GM18873 (cell line): ENCODE results near the gene LOXL3.
A peak's percentile ranks its signal among the peaks of the same experiment; 100 is the strongest.

Experiments
- ATAC-seq: cut with Tn5 transposase; IDR thresholded peaks from one replicate; pipeline ENCODE4 v1.9.1; 2021; ENCODE audit warnings: mild to moderate bottlenecking, moderate library complexity, moderate number of reproducible peaks; ENCODE audit not compliant: unreplicated experiment, low FRiP score

LOXL3 gene

DNA sequence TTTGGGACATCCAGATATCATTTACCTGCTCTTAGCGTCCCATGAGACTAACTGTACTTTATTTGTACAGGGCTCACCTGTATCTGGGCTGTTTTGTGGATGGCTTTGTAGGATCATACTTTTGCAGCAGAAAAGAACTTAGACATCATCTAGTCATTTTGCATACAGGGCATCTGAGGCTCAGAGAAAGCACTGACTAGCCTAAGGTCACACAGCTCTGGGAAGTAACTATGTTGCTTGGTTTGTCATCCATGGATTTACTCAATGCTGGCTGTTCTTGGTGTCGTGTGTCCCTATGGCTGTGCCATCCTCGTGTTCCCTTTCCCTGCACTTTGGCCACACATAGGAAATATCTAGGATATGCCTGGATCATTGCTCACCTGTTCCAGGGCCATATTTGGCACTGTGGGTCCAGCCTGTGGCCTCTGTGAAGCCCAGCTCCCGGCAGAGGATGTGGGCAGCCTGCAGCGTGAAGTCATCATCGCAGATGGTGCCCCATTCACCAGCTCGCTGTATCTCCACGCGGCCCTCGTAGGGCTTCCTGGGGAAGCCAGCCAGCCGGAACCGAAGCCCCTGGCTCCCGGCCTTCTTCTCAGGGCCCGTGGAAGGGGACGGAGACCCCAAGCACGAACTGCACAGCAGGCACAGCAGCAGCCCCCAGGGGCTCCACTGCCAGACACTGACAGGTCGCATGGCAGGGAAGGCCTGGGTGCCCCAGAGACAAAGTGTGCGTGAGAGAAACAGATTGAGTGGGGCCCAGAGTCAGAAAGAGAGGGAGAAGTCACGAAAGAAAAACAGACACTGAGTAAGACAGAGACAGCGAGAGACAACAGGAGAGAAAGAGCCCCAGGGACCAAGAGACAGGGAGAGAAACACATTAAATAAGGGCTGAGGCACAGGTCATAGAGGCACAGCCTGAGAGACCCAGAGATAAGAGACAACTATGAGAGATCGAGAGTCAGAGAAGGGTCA is 1.5 kb downstream of the LOXL3 start:
- peak; percentile 27 for ATAC-seq

DNA sequence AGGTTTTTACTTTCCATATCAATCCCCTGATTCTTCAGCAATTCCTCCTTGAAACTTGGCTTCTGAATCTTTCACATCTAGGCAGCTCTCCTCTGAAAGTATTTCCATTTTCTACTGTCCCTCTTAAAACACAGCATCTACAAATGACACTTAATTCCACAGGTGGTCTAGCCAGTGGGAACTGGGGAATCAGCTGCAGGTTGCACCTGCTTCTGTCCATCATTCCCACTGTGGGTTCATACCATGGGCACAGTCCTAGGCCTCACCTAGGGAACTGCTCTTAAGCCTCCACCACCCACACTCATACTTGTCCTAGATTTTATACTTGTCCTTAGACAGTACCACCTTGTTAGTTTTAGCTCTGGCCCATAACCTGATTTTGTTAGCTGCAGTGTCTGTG is 2.2 kb downstream of the LOXL3 start:
- no peak for ATAC-seq

DNA sequence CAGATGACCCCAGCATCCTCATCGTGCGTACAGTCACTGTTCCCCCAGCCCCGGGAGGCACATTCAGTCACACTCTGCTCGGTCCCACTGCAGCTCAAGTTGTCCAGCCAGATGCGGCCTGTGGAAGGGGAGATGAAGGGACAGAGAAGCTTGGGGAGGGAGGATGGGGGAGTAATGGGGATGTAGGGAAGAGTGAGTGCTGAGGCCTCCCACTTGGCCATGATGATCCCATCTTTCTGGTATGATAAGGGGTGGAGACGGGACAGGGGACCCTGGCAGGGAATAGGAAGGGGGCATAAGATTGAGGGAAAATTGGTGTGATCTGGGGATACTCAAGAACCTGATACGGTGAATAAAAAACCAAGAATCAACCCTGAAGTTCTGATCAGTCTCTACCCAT is 3.5 kb downstream of the LOXL3 start:
- ATAC-seq: no peak

DNA sequence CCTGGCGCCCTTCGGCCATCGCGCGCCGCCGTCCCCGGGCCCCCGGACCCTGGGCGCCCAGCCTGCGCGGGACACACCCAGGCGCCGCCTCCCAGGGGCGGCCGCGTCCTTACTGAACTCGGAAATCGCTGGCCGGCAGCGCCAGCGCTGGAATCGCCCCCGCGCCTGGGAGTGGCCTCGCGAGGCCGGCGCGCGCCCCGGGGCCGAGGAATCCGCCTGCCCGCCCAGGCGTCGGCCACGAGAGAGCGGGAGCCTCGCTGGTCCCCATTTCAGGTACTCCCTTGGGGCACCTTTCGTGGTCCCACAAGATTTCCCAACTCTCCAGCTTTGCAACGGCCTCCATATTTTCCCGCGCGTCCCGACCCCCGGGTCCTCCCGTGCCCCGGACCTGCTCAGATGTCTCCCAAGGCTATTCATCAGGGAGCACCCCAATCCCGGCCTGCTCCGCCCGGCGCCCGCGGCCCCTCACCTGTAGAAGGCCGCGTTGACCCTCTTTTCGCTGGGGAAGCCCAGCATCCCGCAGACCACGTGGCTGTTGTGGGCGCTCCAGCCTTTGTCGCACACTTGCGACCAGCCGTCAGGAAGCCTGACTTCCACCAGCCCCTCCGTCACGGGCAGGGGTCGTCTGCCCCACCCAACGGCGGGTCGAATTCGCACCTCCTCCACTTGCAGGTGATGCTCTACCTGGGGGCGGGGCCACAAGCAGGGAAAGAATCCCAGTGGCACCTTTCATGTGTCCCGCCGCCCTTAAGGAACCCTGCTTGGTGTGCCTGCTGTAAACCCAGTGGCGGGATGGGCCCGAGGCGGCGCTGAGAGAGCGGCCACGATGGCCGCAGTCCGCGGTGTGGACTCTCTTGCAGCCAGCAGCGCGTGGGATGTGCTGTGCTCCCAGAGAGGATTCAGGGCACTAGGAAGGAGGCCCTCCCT is 4.6 kb downstream of the LOXL3 start:
- ATAC-seq: no peak

DNA sequence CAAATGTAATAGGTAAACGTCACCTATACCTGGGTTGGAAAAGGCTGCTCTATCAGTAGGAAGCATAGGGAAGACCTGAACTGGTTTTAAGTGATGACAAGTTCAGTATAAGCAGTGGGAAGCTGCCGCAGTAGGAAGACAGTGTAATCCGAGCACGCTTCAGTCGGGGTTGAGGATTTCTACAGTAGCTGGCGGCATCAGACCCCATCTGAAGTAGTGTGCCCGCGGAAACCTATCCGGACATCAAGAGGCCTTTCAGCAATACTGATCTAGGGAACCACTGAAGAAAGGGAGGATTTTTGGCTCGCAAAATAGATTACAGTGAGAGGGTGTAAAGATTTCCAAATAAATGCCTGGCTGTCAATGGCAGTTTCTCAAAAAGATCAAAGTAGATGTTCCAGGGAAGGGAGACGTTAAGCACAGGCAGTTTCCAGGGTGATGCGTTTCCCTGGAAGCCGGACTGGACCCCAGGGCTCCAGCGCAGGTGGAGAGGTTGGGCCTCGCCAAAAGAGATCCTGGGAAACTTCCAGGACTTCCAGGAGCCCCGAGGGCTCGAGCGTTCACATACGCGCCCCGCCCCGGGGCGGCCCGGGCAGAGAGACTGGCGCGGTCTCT is 5.3 kb downstream of the LOXL3 start:
- ATAC-seq: no peak

DNA sequence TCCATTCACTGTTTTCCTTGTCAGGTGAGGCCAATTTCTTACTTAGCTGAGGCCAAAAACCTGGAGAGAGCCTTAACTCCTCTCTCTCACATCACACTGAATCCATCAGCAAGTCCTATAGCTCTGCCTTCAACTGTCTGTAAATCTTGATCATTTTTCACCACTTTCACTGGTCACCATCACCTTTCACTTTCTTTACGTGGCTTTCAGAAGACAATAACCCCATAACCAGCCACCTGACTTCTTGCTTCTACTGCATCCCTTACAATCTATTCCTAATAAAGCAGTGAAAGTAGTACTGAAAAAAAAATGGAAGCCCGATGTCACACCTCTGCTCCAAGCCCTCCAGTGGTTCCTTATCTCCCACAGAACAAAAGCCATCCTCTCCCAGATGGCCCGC is 7.7 kb downstream of the LOXL3 start:
- ATAC-seq: no peak

DNA sequence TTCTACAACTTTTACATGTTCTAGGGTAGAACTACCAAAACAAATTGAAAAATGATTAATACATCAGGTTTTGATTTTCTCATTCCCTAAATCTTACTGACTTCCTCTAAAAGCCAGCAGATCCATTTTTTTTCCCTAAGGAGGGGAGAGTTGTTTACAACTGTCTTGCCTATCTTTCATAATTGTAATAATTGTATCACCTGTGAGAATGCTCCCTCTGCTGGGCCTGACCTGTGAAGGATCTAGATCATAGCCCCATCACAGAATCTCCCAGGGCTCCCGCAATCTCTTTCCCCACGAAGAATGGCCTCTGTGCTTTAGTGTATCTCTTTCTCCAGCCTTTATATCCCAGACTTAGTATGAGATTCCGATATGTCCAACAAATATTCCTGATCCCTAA is 9.1 kb downstream of the LOXL3 start:
- no peak for ATAC-seq

DNA sequence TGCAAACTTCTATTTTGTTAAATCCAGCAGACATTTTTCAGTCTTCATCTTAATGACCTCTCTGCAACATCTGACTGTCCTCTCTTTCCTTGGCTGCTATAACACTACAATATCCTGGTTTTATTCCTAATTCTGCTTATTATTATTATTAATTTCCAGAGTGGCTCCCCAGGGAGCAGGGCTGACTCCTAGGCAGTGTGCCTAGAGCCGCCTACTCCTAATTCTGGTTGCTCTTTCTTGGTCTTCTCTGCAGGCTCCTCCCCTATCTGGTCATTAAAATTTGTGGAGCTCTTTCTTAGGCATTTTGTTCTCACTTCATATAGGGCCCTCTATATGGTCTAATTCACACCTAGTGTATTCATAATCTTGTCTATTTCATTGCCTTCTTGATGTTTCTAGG is 10.8 kb downstream of the LOXL3 start:
- no peak for ATAC-seq

DNA sequence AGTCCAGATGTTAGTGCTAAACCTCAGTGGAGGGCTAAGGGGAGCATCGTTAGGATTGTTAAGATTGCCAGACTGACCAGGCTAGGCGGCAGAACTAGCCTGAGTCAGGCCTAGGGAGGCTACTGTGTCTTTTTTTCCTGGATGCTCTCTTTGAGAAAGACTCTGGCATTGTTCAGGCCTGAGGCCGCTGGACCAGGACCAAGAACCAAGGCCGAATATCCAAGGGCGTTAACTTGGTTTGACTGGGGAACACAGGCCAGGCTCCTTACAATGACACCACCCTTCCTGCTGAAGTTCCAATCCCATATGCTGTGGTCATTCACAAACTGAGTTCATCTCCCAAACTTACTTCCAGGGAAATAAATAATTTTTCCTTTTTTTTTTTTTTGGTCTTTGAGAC is 13.5 kb downstream of the LOXL3 start:
- no peak for ATAC-seq

DNA sequence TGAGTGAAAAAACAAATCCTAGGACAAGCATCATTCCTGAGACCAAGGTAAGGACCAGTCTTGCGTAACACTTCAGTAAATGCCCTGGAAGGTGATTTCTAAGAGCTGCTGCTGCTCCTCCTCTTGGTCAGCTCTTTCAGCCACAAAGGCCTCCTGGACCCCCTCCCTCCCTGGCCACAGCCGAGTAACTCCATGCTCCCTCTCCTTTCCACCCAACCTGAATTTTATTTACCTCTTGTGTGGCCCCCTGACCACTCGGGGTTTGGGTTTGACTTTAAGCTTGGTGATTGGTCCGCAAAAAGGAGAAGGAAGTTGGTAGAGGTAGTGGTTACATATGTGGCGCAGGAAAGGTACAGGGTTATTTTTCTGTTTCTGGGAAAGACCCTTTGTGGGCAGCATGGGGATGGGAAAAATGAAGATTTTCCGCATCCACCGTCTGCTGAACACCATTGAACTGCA is 14.8 kb downstream of the LOXL3 start:
- no peak for ATAC-seq

DNA sequence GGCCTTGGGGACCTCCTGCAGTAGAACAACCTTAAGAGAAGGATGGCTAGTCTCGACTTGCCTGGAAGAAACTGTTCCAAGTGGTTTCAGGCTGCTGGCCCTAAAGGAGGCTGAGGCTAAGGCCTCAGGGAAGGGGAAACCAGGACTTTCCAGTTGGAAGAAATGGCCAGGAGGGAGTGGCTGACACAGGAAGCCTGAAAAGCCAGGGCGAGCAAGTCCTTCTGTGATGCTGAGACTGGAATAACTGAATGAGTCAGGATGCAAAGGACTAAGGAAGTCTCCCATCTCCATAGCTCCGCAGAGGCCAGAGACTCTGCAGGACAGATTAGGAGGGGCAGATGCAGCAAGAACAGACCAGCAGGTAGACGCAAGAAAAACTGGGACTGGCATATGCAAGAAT is 16.6 kb downstream of the LOXL3 start:
- no peak for ATAC-seq

DNA sequence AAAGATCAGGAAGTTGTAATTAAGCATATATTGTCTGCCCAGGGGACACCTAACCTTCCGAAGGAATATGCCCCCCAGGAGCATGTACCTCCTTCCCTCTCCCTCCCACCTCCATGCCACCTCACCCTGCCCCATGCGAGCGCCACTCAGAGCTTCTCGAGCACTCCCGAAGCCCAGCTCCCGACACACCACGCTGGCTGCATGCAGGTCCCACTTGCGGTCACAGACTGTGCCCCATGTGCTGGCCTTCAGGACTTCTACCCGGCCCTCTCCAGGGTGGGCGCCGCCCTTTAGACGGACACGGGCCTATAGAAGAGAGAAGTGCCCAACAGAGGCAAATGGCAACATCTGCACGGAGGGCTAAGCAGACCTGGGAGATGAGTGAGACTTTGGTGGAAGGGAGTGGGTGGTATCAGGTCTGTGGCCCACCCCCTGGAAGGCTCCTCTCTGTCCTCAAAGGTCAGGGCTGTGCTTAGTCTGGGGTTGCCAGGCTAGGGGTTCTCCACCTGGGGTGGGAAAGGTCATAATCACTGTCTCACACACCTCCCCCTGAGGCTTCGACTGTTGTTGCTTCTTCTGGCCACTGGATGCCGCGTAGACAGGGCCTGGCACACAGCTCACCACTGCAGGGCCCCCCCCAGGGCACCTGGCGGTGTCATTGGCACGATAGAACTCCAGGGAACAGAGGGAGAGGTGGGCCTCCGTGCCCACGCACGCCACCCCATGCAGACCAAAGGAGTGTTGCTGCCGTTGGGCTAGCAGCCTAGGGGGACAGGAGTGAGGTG is 17.4 kb downstream of the LOXL3 start:
- no peak for ATAC-seq

DNA sequence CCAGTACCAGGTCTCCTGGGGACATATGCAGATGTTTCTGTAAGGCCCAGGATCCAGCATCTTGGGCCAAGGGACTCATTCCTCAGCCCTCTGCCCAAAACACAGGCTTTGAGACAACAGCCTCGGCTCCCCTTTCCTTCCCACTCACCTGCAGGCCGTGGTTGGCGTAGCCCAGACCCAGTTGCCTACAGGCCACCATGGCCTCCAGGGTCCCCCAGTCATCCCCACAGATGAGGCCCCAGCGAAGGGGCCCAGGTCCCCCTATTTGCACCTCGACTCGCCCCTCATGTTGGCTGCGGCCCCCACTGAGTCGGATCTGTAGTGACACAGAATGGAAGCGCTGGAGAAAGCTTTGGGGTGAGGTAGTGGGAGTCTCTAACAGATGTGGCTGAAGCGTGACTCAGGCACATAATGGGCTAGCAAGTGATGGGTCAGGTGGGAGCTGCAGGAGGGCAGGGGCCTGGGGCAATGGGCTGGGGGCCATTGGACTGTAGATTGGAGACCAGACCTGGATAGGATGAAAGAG is 18.2 kb downstream of the LOXL3 start:
- ATAC-seq: no peak

DNA sequence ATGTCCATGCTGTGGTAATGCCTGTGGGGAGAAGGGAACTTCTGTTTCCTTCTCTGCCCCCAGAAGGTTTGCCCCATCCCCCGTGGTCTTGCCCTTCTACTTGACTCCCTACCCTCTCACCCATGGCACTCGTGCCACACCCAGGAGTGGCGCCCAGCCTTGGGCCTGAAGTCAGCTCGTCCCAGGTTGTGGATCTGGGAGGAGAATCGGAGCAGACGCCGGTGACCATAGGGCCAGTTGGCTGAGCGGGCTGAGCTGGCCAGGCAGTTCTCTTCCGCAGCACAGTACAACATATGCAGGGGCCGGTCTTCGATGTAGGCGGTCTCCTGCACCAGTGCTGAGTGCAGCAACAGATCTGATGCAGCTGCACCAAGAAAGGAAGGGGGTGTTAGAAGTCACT is 19.3 kb downstream of the LOXL3 start:
- ATAC-seq: no peak

DNA sequence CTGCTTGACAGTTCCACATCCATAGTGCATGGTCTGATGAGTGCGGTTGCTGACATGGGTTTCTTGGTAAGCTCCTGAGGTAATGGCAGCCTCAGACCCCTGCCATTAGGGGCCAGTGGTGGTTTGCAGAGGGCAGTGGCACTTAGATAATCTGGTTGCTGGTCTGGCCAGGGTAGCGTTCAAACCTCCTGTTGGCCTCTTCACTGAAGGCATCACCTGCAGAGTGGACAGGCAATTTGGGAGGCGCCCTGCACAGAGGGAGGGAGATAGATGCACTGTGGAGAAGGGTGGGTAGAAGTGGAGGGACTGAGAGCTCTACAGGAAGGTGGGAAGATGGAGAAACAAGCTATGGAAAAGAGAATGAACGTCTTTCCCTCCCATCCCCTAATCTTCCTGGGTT is 20.3 kb downstream of the LOXL3 start:
- ATAC-seq: no peak

DNA sequence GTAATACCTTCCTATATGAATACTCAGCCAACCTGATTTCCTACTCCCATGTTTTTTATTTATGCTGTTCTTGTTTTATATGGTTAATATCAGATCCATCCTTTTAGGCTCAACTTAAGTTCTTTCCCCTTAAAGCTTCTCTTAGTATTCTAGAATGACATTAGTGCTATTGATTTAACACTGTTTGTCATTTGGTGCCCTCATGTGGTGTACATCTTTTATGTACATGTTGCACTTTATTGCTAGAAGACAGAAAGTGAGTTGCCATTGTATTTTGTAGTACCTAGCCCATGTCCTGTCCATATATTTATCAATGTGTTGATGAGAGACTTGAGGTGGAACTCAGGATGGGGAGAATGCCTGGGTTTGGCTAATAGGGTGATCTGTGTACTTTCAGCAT is 21.5 kb downstream of the LOXL3 start:
- ATAC-seq: no peak

DNA sequence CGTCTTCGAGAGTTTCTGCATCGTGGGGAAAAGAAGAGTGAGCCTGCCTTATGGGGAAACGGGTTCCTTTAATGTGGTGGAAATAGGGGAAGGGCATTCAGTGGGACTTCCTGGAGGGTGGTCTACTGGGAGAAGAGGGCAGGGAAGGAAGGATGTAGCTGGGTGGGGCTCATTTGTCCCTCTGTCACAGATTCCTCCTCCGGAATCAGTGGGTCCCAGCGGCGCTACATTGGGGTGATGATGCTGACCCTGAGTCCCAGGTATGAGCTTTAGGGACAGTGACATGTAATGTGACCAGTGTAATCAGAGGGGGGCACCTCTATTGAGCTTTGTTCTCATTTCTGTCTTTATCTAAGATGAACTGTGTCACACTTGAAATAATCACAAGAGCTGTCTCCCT is 22.1 kb downstream of the LOXL3 start:
- no peak for ATAC-seq

DNA sequence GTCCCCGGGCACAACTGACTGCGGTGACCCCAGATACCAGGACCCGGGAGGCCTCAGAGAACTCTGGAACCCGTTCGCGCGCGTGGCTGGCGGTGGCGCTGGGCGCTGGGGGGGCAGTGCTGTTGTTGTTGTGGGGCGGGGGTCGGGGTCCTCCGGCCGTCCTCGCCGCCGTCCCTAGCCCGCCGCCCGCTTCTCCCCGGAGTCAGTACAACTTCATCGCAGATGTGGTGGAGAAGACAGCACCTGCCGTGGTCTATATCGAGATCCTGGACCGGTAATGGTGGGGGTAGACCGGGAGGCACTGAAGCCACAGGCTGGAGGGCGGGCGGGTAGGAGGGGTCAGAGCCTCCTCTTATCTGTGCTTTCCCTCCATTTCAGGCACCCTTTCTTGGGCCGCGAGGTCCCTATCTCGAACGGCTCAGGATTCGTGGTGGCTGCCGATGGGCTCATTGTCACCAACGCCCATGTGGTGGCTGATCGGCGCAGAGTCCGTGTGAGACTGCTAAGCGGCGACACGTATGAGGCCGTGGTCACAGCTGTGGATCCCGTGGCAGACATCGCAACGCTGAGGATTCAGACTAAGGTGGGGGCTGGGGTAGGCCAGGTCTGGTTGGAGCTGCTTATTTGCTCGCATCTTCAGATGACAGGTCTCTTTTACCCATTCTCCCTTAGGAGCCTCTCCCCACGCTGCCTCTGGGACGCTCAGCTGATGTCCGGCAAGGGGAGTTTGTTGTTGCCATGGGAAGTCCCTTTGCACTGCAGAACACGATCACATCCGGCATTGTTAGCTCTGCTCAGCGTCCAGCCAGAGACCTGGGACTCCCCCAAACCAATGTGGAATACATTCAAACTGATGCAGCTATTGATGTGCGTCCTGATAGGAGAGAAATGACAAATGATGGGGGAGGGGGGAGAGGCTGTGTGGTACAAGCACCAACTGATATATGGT is 23.2 kb downstream of the LOXL3 start:
- peak; percentile 25 for ATAC-seq
